ENCODE data around the gene LRRC75B.
"Not testable (repeated sequence)": the region's sequence is repeated elsewhere in the genome, so short reads cannot be mapped to it uniquely, and the experiment has no call there.

GRCh38 chr22:24602847-24603769 lies 10.2 kb upstream of the LRRC75B start, which contains the start of gene GGT1:
- TF ChIP-seq POLR2A (IDR thresholded peaks at IDR 0.05; ENCODE audit: low read depth, low read length); CTCF (IDR thresholded peaks at IDR 0.05; ENCODE audit: extremely low read depth in 1 of 2, insufficient read depth in 1 of 2, low read depth in 1 of 2, low read length in 2 of 2); EZH2 (IDR thresholded peaks at IDR 0.05; ENCODE audit: borderline replicate concordance, low read depth, low read length, severe bottlenecking); GATA2 (IDR thresholded peaks at IDR 0.05; ENCODE audit: insufficient read depth, insufficient read length, low read depth, low read length): not testable (repeated sequence)
